ENCODE measurements around the gene ADAMTS17.

Gene ADAMTS17

DNA sequence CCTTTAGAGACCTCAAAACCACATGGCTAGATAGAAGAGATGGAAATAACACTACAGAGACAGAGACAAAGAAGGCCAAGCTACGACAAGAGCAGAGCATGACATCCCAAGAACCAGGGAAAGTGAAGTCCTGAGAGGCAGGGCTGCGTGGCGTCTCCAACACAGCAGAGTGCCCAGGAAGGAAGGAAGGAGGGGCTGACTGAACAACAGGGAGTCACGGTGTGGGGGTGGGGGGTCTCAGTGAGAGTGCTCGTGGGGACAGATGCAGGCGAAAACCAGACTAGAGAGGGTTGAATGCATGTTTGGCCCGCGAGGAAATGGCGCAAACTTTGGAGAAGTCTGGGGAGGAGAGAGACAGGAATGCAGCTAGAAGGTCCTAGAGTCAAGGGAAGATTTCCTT, 44.0 kb downstream of the ADAMTS17 start:
- no peak overlapping the region for H3K27ac ChIP-seq
- TF ChIP-seq, protein P1, sequence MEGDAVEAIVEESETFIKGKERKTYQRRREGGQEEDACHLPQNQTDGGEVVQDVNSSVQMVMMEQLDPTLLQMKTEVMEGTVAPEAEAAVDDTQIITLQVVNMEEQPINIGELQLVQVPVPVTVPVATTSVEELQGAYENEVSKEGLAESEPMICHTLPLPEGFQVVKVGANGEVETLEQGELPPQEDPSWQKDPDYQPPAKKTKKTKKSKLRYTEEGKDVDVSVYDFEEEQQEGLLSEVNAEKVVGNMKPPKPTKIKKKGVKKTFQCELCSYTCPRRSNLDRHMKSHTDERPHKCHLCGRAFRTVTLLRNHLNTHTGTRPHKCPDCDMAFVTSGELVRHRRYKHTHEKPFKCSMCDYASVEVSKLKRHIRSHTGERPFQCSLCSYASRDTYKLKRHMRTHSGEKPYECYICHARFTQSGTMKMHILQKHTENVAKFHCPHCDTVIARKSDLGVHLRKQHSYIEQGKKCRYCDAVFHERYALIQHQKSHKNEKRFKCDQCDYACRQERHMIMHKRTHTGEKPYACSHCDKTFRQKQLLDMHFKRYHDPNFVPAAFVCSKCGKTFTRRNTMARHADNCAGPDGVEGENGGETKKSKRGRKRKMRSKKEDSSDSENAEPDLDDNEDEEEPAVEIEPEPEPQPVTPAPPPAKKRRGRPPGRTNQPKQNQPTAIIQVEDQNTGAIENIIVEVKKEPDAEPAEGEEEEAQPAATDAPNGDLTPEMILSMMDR (conservative IDR thresholded peaks at IDR 0.05) = no peak

DNA sequence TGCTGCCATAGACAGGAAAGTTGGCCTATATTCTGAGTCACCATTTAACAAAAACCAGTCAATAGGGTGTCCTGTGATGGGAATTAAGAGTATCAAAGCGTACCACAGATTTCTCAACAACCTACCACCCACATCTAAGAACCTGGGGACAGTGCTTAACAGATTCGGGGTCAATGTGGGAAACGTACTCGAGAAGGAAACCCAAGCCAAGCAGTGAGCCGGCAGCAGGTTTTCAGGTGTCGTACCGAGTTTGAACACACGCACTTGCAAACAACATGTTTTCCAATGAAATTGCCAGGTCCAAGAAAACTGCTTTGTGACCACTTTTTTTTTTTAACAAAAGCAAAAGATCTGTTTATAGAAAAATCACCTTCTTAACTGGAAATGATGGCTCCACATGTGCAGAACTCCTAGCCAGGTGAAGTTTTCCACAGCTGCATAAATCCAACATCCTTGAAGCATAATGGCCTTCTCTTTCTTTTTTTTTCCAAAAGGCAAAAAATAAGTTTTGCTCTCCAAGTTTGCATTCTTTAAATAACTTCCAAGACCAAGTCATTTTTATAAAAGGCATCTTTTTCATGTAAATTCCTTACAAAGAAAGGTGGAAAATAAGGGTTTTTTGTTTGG, 45.7 kb downstream of the ADAMTS17 start:
- TF ChIP-seq, protein P1 (conservative IDR thresholded peaks at IDR 0.05) = no peak
- no peak overlapping the region for H3K27ac ChIP-seq

DNA sequence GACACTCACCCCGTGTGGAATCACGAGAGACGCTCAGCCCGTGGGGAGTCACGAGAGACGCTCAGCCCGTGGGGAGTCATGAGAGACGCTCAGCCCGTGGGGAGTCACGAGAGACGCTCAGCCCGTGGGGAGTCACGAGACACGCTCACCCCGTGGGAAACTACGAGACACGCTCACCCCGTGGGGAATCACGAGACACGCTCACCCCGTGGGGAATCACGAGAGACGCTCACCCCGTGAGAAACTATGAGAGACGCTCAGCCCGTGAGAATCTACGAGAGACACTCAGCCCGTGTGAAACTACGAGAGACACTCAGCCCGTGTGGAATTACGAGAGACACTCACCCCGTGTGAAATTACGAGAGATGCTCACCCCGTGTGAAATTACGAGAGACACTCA, 49.8 kb downstream of the ADAMTS17 start:
- TF ChIP-seq, protein P1 (conservative IDR thresholded peaks at IDR 0.05) = no peak
- H3K27ac ChIP-seq = no peak overlapping the region

DNA sequence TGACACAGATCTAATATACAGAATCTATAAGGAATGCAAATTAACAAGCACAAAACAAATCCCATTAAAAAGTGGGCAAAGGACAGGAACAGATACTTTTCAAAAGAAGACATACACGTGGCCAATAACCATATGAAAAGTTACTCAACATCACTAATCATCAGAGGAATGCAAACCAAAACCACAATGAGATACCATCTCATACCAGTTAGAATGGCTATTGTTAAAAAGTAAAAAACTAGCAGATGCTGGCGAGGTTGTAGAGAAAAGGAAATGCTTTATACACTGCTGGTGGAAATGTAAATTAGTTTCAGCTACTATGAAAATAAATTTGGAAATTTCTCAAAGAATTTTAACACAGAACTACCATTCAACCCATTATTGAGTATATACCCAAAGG, 50.7 kb downstream of the ADAMTS17 start:
- TF ChIP-seq, protein P1 (conservative IDR thresholded peaks at IDR 0.05) = no peak
- no peak overlapping the region for H3K27ac ChIP-seq

DNA sequence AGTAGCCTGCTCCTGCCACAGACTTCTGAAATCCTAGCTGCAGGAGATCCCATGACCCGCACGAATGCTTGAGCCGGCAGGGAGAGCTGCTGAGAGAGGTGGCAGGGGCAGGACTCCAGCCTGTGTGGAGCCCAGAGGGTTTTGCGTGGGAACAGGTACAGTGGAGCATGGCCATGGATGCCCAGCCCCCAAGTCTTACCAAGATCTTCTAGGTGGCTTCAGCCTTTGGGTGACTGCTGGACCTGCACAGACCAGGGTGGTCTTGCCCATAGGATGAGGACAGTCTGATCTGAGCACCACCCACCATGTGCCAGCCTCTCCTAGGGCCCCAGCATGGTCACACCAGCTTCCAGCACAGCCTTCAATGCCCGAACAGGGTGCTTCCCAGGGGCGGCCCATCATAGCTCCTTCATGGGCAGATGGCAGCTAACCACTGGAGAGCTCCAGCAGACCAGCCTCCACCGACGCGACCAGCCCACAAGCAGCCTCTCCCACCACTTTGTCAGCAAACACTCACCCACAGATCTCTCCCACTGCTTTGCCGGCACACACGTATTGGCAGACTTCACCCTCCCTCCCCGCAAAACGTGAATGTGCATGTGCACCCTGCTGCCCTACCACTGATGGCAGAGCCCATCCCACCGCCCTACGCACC, 56.0 kb downstream of the ADAMTS17 start:
- no peak overlapping the region for H3K27ac ChIP-seq
- TF ChIP-seq, protein P1 (conservative IDR thresholded peaks at IDR 0.05) = no peak

DNA sequence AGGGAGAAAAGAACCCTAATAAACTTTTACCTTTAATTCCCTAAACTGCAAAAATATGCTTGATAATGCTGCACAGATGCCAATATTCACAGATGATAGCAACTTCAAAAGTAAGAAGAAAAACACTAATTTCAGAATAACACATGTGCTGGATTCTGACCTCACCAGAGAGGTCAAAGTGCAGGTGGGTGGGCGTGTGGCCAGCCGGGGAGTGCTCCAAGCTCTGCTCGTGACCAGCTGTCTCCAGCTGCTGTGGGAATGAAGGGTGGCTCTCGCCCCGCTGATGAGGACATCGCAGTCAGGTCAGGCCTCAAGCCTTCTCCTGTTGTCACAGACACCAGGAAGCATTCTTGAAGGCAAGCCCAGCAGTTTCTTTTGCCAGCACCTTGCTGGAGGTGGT, 57.1 kb downstream of the ADAMTS17 start:
- H3K27ac ChIP-seq = no peak overlapping the region
- TF ChIP-seq, protein P1 (conservative IDR thresholded peaks at IDR 0.05) = no peak

DNA sequence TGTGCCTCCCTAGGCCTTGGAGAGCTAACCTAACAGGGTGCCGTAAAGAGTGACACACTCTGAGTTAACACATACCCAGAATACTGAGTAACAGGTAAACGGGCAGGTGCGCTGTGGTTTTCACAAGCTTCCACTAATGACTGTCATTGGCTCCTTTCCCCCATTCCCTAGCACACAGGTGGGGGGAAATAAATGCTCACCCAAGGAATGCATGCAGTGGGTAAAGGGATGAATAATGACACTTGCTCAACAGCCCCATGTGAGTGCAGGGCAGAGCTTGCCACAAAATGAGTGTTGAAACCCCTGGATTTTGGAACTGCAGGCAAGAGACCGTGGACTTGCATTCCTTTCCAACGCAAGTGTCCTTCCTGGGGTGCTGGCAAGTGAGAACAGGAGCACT, 57.6 kb downstream of the ADAMTS17 start:
- TF ChIP-seq, protein P1 (conservative IDR thresholded peaks at IDR 0.05) = no peak
- no peak overlapping the region for H3K27ac ChIP-seq

Measured in VCaP (cell line).